Measurements from ENCODE around the gene ITPR3.
"Not testable (repeated sequence)": the region's sequence is repeated elsewhere in the genome, so short reads cannot be mapped to it uniquely, and the experiment has no call there.

The ITPR3 gene

DNA sequence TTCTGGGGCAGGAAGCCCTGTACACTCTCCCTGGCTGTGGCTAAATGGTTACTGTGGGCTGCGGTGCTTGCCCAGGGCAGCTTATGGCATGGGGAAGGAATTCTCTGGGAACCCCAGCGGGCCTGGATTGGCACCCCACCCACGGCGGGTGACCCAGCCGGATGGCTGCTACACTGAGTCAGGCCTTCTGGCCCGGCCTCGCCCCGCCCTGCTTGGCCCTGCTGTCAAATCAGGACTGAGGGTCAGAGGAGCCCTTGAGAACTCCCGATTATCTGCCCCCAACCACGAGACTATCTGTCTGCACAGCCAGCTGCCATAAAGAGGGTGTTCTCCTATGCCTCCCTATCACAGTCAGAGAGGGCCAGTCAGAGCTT, 7.3 kb upstream of the ITPR3 start:
- DNase-seq (ENCODE audit: low read depth in 2 of 2) = no peak

DNA sequence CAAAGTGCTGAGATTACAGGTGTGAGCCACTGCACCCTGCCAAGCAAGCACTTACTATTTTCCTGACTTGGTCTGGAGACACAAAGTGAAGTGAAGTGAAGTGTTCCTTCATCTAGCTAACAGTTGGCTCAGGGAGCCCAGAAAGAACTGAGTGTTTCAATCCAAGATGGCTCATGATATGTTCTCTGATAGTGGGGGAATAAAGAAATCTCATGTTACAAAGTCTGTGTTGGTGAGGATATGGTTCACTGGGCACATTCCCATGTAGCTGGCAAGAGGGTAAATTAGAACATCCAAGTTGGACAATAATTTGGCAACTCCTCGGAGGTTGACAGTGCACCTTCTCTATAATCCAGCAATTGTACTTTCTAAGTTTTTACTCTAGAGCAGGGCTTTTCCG, 5.0 kb upstream of the ITPR3 start:
- DNase-seq (ENCODE audit: low read depth in 2 of 2) = no peak

DNA sequence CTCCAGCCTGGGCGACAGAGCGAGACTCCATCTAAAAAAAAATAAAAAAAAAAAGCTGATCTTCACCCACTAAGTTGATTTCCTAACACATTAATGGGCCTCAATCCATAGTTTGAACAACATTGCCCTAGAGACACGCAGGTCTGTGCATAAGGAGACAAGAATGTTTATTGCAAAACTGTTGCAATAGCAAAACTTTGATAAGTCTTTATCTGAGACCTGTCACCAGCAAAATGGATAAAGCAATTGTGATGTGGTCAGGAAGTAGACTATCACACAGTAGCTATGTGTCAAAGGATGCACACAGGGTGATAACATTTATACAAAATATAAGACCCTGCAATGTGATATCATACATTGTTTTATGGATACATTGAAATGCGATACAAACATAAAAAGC, 4.2 kb upstream of the ITPR3 start:
- DNase-seq (ENCODE audit: low read depth in 2 of 2) = no peak

DNA sequence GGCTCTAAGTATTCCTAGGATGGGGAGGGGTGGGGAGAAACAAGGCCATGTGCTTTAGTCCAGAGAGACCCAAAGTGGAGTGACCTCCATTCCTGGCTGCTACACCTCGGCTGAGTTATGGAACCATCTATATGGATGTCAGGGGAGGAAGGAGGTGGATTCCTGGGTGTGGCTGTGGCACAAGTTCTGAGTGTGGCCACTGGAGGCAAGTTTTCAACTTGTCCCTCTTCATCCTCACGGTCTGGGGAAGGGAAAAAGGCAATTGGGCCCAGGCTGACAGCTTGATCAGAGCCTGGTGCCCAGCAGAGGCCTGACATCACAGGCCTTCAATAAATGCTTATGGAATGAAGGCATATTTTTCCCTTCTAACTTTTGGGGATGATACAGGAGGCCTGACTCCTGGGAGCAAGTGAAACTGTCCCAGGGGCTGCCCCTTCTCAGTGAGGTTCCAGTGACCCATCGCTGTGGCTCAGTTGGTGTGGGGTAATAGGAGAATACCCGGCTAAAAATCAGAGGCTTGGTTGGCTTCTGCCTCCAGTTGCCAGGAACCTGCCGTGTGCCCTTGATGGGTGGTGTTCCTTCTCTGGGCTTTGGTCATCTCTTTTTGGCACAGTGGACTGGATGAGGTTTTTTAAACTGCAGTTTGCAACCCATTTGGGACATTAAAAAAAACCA, 1.8 kb upstream of the ITPR3 start:
- no peak for DNase-seq (ENCODE audit: low read depth in 2 of 2)

DNA sequence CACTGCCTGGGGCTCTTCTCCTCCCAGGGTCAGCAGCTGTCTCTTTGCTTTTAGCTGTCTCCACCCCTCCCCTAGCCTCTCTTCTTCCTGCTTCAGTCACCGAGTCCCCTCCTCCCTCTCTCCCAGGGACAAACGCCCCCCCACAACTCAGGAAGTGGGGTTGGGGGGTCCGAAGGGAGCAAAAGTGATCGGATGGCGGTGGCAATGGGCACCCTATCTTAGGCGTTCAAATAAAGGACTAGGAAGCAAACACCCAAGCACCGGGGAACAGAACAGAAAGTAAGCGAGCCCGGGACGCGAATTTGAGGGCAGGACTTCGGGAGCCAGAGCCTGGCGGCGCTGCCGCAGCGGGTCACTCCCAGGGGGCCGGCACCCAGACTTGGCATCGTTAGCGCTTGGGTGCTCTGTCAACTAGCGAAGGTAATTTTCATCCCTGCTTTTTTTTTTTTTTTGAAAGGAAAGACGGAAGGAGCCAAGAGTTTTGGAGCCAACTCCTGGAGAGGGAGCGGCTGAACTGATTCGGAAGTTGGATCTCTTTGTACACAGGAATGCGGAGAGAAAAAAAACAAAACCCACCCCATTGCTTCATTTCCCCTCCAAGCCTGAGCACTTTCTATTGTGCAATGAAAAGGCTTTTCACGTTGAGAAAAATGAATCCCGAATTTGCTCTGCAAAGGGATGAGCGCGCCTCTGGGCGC, 815 bp upstream of the ITPR3 start:
- DNase-seq (ENCODE audit: low read depth in 2 of 2) = no peak

DNA sequence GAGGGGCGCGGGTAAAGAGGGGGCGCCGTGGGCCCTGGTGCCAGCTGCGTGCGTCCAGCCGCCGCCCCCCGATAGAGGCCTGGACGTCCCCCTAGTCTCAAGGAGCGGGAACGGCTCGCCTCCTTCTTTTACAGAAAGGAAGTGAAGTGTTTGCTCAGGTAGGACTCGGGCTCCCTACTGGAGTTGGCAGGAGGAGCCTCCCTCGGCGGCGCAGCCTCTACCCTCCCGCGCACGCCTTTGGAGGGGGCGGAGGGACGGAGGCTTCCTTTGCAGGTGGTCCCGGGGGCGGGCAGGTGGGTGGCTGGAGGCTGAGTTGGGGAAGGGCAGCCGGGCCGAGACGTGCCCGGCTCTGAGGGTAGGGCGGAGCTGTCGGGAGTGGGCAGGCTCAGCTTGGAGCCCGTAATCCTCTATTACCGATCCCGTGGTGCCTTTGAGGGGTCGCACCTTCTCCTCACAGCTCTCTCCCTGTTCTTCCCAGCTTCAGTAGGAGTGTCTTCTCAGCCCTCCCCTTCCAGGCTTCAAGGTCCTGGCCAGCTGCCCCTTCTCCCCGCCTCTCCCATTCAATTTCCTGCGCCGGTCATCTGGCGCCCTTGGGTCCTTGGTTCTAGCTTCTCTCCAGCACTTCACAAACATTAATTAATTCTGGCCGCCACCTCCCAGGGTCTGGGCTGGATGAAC, 728 bp downstream of the ITPR3 start:
- peak; percentile 39 to 61 for DNase-seq (ENCODE audit: low read depth in 2 of 2)

DNA sequence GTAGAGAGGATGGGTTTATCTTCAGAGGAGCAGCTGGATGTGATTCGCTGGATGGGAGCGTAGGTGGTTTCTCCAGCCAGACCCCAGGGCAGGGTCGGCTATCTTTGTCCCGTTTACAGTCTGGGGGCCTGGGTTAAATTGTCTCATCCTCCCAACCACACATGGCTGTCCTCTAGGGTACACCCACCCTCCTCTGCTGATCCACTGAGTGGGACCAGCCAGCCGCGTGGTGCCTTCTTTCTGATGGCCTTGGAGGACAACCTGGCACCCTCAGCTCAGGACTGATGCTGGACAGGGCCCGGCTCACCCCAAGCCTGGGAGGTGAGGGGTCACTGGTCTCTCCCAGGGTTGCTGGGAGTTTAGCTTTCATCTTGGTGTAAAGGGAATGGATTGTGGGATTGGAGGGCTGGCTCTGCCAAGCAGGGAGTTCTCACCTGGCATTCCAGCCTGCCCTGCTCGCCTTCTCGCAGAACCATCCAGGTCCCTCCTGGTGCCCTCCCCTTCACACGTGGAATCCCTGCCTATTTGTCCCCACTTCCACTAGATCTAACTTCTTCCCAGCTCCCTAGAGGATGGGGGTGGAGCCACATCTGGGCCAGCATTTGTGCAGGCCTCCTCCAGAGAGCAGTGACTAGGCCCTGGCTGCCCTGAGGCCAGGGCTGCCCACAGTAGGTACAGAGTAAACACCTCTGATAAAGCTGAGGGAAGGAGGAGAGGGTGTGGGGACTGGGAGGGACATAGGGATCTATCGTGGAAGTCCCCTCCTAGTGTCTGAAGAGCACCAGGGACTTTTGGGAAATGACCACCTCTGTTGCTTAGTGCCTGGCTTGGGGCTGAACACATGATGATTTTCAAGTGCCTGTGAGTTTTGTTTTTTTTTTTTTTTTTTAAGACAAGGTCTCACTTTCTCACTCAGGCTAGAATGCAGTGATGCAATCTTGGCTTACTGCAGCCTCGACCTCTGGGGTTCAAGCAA, 1.6 kb downstream of the ITPR3 start:
- no peak for DNase-seq (ENCODE audit: low read depth in 2 of 2)

DNA sequence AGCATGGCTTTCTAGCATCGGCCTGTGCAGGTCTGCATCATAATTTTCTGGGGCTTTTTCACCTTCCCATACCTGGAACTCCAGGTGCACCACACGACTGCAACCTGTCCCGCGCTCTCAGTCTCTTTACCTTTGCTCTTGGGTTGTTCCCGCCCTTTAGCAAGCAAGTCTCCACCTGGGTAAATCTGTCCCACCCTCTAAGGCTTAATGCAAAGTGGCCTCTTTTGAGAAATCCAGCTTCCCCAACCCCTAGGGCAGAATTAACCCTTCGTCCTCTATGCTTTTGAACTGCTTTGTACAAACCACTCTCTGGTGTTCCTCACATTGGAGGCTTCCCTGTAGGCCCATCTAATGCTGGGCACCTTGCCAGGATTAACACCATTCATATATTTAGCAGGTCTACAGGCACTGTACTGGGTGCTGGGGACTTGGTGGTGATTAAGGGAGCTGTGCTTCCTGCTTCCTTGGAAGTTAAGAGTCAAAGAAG, 2.8 kb downstream of the ITPR3 start:
- DNase-seq (ENCODE audit: low read depth in 2 of 2) = no peak

DNA sequence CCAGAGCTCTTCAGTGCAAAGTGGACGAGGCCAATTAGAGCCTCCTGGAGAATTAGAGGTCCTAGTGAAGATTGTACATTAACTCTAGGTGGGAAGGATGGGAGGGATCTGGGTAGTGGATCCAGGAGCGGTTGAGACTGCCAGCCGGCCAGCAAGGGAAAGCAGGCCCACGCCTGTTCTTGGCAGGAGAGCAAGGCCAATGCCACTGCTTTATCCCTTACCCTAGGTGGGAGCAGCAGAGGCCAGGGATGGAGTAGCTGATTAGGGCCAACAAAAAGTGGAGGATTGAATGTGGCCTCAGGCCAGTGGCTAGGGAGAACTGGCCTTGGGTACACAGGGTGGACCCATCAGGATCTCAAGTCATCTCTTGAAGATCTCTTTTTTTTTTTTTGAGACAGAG, 3.7 kb downstream of the ITPR3 start:
- no peak for DNase-seq (ENCODE audit: low read depth in 2 of 2)

DNA sequence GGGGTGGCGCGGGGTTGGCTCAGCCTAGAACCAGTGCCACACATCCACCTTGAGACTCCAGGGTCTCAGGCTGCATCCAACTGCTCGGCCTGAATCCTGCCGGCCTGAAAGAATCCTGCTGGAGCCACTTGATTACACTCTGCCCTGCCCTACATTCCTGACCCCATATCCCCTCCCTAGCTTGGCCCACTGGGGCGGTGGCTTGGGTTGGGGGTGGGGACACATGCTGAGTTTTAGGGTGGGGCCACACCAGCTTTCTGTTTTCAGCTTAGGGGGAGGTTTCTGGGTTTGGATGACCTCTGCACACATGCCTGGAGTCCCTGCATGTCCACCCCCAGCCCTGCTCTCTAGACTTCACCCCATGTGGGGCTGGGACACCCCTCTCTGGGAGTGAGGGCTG, 6.8 kb downstream of the ITPR3 start:
- DNase-seq (ENCODE audit: low read depth in 2 of 2) = no peak

DNA sequence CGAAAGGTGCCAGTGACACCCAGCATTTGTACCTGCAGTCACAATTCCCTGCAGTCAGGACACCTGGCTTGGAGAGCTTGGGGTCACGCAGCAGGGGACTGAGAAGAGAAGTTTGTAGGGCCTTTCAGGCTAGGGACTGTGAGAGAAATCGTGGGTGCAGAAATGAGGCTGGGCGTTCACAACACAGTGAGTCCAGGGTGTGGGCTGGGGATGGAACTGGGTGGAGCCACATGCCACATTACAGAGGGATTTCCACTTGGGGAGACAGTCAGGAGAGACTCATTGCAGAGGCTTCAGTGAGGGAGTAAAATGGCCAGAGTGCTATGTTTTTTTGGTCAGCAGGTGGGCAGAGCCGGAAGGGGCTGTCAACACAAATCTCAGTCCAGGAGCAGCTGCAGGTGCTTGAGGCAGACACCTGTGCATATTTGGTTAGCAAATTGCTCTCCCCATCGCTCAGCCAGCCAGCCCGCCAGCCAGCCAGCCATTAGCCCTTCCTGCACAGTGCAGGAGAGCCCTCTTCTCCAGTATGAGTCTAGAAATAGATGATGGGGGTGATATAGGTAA, 7.4 kb downstream of the ITPR3 start:
- DNase-seq (ENCODE audit: low read depth in 2 of 2) = no peak

DNA sequence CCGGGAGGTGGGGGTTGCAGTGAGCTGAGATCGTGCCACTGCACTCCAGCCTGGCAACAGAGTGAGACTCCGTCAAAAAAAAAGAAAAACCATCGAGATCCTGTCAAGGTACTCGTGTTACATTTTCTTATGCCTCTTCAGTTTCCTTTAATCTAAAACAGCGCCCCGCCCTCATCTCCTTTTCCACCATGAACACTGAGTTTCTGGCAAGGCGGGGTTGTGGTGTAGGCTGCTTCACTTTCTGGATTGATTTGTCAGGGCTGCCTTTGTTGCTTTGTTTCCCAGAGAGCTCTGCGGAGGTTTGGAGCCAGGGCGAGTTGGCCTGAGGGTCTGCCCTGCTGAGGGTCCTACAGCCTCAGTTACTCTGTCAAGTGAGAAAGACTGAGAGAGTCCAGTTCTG, 8.9 kb downstream of the ITPR3 start:
- no peak for DNase-seq (ENCODE audit: low read depth in 2 of 2)

DNA sequence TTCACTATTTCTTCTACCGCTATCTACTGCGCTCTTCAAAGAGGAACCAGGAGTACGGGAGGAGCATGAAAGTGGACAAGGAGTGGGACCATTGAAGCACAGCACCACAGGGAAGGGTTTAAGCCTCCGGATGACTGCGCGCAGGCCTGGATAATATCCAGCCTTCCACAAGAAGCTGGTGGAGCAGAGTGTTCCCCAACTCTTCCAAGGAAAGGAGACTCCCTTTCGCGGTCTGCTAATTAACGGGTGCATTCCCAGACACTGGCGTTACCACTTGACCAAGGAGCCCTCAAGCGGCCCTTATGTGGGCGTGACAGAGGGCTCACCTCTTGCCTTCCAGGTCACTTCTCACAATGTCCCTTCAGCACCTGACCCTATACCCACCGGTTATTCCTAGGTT, 10.4 kb downstream of the ITPR3 start:
- not testable (repeated sequence) for DNase-seq (ENCODE audit: low read depth in 2 of 2)

DNA sequence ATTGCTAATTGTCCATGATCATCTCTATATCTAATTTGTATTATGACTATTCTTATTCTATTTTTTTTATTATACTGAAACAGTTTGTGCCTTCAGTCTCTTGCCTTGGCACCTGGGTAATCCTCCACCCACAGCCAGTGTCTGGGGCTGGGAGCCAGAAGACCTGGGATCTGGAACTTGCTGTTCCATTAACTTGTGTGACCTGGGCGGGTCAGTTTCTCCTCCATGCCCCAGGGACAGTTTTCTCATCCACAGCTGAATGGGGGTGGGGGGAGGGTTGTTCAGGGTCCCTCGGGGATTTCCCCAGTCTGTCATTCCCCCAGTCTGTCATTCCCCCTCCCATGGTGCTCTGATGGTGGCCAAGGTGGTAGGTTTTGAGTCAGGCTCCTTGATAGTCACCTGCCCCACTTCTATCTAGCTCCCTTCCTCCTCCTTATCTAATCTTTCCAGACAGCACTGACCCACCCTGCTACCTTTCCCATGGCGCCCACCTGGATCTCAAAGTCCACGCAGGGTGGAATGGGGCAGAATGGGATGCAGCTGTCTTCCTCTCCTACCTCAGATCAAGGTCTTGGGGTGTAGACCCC, 10.9 kb downstream of the ITPR3 start:
- no peak for DNase-seq (ENCODE audit: low read depth in 2 of 2)

DNA sequence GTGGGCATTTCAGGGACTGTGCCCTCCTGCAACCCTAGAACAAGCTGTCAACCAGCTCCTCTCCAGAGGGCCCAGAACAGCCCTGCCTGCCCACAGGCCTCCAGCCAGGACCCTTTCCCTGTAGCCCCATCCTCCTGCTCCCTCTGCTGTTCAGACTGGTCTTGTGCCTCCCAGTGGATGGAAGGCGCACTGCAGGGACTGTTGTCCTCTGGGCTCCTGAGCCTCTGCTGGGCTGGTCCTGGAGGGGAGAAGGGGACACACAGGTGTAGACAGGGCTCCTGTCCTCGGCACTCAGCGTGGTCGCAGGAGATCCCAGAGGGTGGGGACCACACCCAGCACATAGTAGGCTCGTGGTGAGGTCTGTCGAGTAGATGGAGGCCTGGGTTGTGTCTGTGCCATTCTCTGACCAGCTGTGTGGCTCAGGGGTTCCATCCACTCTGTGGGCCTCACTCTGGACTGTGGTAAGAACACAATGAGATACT, 11.5 kb downstream of the ITPR3 start:
- DNase-seq (ENCODE audit: low read depth in 2 of 2) = peak in 1 of 2 donors; percentile 39

DNA sequence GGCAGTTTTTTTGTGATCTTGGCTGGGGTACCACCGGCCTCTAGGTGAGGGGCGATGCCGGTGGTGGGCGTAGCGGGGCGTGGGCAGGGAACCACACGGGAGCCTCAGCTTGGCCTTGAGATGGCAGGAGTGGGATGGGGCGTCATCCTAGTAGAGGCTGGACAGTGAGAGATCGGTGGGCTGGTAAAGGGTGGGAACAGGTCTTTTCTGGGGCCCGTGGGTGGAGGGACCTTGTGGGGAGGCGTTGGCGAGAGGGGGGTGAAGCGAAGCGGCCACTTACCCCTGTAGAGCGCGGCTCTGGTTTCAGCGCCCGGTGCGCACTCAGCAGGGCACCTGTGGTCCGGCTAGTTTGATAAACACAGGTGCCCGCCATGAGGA, 12.0 kb downstream of the ITPR3 start:
- no peak for DNase-seq (ENCODE audit: low read depth in 2 of 2)

DNA sequence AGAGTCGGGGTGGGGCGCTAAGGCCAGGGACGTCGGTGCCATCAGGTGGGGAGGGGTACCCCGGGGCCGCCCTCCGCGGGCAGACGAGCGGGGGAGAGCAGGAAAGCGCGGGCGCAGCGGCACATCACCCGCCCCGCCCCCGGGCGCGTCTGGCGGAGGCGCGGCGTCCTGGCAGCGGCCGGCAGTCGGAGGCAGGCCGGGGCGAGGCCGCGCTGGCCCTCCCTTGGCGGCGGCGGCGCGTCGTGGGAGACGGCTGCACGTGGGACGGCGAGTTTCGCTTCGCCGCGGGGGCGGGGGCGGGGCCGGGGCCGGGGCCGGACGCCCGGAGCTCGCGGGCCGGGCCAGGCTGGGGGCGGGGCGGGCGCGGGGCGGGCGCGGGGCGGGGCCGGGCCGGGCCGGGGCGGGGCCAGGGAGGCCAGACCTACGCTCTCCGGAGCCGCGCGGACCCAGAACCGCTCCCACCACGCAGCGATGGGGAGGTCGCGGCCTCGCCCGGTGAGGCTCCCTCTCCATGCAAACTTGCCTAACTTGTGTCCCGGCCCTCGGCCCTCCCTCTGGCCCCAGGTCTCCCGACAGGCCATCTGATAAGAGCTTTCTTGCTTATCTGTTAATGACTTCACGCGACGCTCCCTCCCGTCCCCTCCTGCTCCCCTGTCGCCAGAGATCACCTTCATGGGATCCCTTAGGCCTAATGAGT, 12.5 kb downstream of the ITPR3 start:
- peak; percentile 41 to 53 for DNase-seq (ENCODE audit: low read depth in 2 of 2)

DNA sequence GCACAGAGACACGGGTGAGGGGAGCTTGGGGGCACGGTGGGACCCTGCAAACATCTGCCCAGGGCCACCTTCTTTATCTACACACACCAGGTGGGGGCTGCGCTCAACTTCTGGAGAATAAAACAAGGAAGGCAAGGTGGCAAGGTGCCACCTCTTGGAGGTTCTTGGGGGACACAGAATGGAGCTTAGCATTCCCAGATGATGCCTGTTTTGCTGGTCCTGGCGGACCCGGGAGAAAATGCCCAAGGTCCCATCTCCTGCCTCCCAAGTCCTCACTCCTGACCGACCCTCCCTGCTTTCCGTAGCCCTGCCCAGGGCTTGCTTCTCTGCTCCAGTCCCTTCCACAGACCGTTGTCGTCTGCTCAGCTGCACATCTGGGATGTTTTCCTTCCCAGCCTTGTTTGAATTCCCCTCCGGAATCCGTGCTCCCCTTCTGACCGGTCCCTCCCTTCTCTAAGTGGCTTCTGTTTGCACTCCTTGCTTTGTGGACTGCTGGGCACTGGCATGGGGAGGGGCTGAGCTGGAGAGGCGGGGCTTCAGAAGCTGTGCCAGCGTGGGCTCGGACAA, 13.1 kb downstream of the ITPR3 start:
- no peak for DNase-seq (ENCODE audit: low read depth in 2 of 2)

DNA sequence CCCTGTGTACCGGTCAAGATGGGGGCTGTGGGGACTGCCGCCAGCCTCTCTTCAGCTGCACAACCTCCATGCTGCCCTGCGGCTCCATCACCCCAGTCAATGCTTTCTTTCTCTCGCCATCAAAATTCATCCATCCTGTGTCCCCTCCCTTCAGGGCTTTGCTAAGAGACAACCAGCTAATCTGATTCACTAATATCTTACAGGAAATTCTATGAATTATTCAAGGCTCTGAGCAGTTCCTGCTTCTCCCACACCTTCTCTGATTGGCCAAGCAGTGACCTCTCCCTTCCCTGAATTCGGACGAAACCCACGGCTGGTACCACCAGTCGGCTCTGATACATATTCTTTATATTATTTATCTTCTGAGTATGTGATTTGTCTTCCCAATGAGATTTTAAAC, 13.8 kb downstream of the ITPR3 start:
- DNase-seq (ENCODE audit: low read depth in 2 of 2) = no peak

DNA sequence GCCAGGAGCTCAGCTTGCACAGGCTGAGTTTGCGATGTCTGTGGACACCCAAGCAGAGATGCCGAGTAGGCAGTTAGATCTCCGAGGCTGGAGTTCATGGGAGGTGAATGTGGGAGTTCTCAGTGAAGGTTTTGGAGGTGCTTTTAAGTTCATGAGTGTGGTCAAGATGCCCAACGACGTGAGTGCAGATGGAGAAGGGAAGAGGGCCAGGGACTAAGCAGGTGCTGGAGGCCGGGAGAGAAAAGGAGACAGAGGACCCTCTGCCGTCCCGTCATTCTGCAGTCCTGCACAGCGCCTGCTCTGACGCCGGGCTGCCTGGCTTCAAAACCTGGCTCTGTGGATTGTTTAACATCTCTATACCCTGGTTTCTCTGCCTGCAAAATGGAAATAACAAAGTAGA, 15.5 kb downstream of the ITPR3 start:
- no peak for DNase-seq (ENCODE audit: low read depth in 2 of 2)
